Ovary (tissue), 9 donors: ENCODE measurements around the gene APBA1. TPM values are rescaled to one million over a fixed set of nuclear protein-coding genes. Genes with fewer than 3 reads are reported as not detected.

Experiments
- DNase-seq, 5 donors: peaks; one replicate each; pipeline ENCODE4 v3.0.0-alpha.2; 2019 to 2020
- H3K27ac ChIP-seq, 2 donors: fragments of 200-600 bp; one replicate each; pipeline versions ENCODE4 v1.5.1 to v1.8.0; 2019 to 2022
- H3K27me3 ChIP-seq: fragments of 200-600 bp; one replicate; pipeline ENCODE4 v1.8.0; 2022
- H3K36me3 ChIP-seq: fragments of 200-600 bp; sonication (generic); one replicate; pipeline ENCODE4 v1.5.1; 2019
- H3K4me1 ChIP-seq: one replicate; pipeline ENCODE4 v1.8.1; 2013; ENCODE audit warnings: mild to moderate bottlenecking, moderate library complexity; ENCODE audit not compliant: insufficient read depth
- H3K4me3 ChIP-seq: fragments of 200-600 bp; sonication (generic); one replicate; pipeline ENCODE4 v1.5.1; 2017
- H3K9me3 ChIP-seq, 2 donors: fragments of 200-600 bp in 1 of 2; sonication (generic) in 1 of 2; one replicate each; pipeline versions ENCODE4 v1.5.1 to v1.8.1; 2013 to 2019; ENCODE audit warnings: mild to moderate bottlenecking in 1 of 2, moderate library complexity in 1 of 2
- CTCF ChIP-seq, 3 donors: fragments of 450-650 bp in 2 of 3; fragments of 200-600 bp in 1 of 3; IDR thresholded peaks; one replicate each; pipeline versions ENCODE4 v1.5.1 to v1.8.0; 2016 to 2022; ENCODE audit warnings: antibody characterized with exemption in 3 of 3, mild to moderate bottlenecking in 1 of 3
- EP300 ChIP-seq: sonication (generic); formaldehyde crosslinking; IDR thresholded peaks from one replicate; pipeline ENCODE4 v1.6.1; 2017; ENCODE audit warnings: antibody characterized with exemption
- POLR2A ChIP-seq: fragments of 450-650 bp; IDR thresholded peaks from one replicate; pipeline ENCODE4 v1.6.1; 2017; ENCODE audit warnings: antibody characterized with exemption, mild to moderate bottlenecking, moderate library complexity
- WGBS, 3 donors: extraction: QIAGEN DNeasy Blood & Tissue Kit in 1 of 3; methylation state at CpG; one replicate each; pipeline versions ENCODE4 v1.1.5 to v1.1.7; 2013 to 2017; 5-methylcytosine and 5-hydroxymethylcytosine counted together
- intact Hi-C, 4 donors: fragments of 100-400 bp; cut with DNase I; formaldehyde crosslinking; loops; one replicate each; pipeline versions ENCODE4 v1.11.0 to v1.15.1; 2022 to 2023
- polyA plus RNA-seq, 2 donors: library from polyadenylated mRNA; stranded (reverse); fragments of 200-250 nt in 1 of 2; fragments of 350-450 nt in 1 of 2; fragmentation: Illumina TruSeq in 1 of 2; extraction: RNeasy Lipid Tissue Mini Kit (QIAGEN cat#74804) in 1 of 2; gene quantifications; one replicate each; pipeline ENCODE4 v1.2.3, GENCODE V29; 2013 to 2014
- total RNA-seq, 7 donors: library from RNA; depleted of rRNA in 2 of 7; stranded (reverse); fragments of >200 nt in 2 of 7; fragmentation: NEBNext Ultra II Directional in 3 of 7; extraction: Animal tissue kit (Norgen Biotek cat#: 25700) in 3 of 7; gene quantifications; one replicate each; pipeline versions ENCODE4 v1.1.0 to v1.2.4, GENCODE V29; 2016 to 2023
- donor health status: DM: no; HTN: no; CAD: no; lungs with moderate emphysema.
- donor health status: DM: no; HTN: no; CAD: no.
- donor health status: Bipolar disorder and iron deficiency.
- donor health status: DM: yes; HTN: yes; CAD: no.
- donor health status: DM: no; HTN: no; CAD: no.
- donor health status: DM: yes; HTN: yes; CAD: no.

Gene APBA1
- total and polyA plus RNA-seq, 9 donors = 2.8 to 17.6 (median 12.9) TPM

- Histone ChIP-seq H3K36me3 (no peaks in the 10 kb centered on the region), H3K9me3 (no peaks in the 10 kb centered on the region), H3K4me1 (no peaks in the 10 kb centered on the region), H3K27me3 (no peaks in the 10 kb centered on the region), H3K4me3 (no peak overlapping the region), H3K27ac (no peak overlapping the region)
- no peak for TF ChIP-seq POLR2A
- TF ChIP-seq EP300 = no peak
- 86 to 96% (median 87%) methylated on average over 5 of the region's 5 CpGs for WGBS, 3 donors
- intact Hi-C loops = no loop called here
- DNase-seq = no peak
Observed at GRCh38 chr9:69519470-69520240, 152.5 kb downstream of the APBA1 start.

- H3K4me1 ChIP-seq = no peaks in the 10 kb centered on the region
- no peak for TF ChIP-seq EP300
- no peak for TF ChIP-seq POLR2A
- no peak overlapping the region for H3K27ac ChIP-seq
- H3K27me3 ChIP-seq = no peaks in the 10 kb centered on the region
- H3K36me3 ChIP-seq = no peaks in the 10 kb centered on the region
- no peaks in the 10 kb centered on the region for H3K9me3 ChIP-seq
- no peak for DNase-seq
- intact Hi-C loops = no loop called here
- H3K4me3 ChIP-seq = no peak overlapping the region
- WGBS, 3 donors = 92 to 94% (median 94%) methylated on average over 111 of the region's 111 CpGs
Observed at GRCh38 chr9:69516353-69517322, 155.5 kb downstream of the APBA1 start.

- Histone ChIP-seq H3K27me3 (no peaks in the 10 kb centered on the region), H3K27ac (no peak overlapping the region), H3K4me3 (no peak overlapping the region), H3K9me3 (no peaks in the 10 kb centered on the region), H3K4me1 (no peaks in the 10 kb centered on the region), H3K36me3 (no peaks in the 10 kb centered on the region)
- TF ChIP-seq POLR2A = no peak
- intact Hi-C loops = no loop called here
- DNase-seq = no peak
- 97 to 98% (median 97%) methylated on average over 23 of the region's 23 CpGs for WGBS, 3 donors
Observed at GRCh38 chr9:69515810-69516209, 156.4 kb downstream of the APBA1 start.

- H3K4me3 ChIP-seq = no peak overlapping the region
- H3K9me3 ChIP-seq = no peaks in the 10 kb centered on the region
- no peak overlapping the region for H3K27ac ChIP-seq
- no peaks in the 10 kb centered on the region for H3K4me1 ChIP-seq
- no peak for DNase-seq
- WGBS, 3 donors = 36 to 47% (median 42%) methylated on average over 3 of the region's 3 CpGs
- intact Hi-C loops = no loop called here
- H3K27me3 ChIP-seq = no peaks in the 10 kb centered on the region
- TF ChIP-seq CTCF (IDR thresholded peaks at IDR 0.05) (no peak), POLR2A (no peak), EP300 (no peak)
- no peaks in the 10 kb centered on the region for H3K36me3 ChIP-seq
Observed at GRCh38 chr9:69513141-69513820, 158.9 kb downstream of the APBA1 start.

GRCh38 chr9:69504058-69504457 is 168.1 kb downstream of the APBA1 start:
- H3K4me3 ChIP-seq = no peak overlapping the region
- H3K36me3 ChIP-seq = no peaks in the 10 kb centered on the region
- H3K9me3 ChIP-seq = no peaks in the 10 kb centered on the region
- no peak for DNase-seq
- peaks cover 9% of the 10 kb centered on the region for H3K4me1 ChIP-seq
- TF ChIP-seq EP300 = no peak
- no peak for TF ChIP-seq POLR2A
- no peak for TF ChIP-seq CTCF (IDR thresholded peaks at IDR 0.05)
- 96 to 99% (median 97%) methylated on average over 1 of the region's 1 CpG for WGBS, 3 donors
- no peak overlapping the region for H3K27ac ChIP-seq
- no peaks in the 10 kb centered on the region for H3K27me3 ChIP-seq
- intact Hi-C loops = no loop called here
